A673 (cell line): ENCODE results near the gene DGKH. TPM values are rescaled to one million over a fixed set of nuclear protein-coding genes. Genes with fewer than 3 reads are reported as not detected.

Experiments used
- BruUV-seq: library from RNA; stranded (reverse); fragments of 400-500 nt; replicated peaks from 2 replicates; lab custom pipeline; 2021; lab: Mats Ljungman, UMichigan
- CTCF ChIA-PET: fragments of 300-600 bp; sonication (Branson Sonifier 250); formaldehyde crosslinking; loops from one replicate; lab custom pipeline; 2022; ENCODE audit warnings: antibody characterized with exemption; lab: Charles Lee
- POLR2A ChIA-PET: fragments of 300-600 bp; sonication (Branson Sonifier 250); formaldehyde crosslinking; loops from one replicate; lab custom pipeline; 2022; ENCODE audit warnings: antibody characterized with exemption; ENCODE audit not compliant: low non-redundant PET; lab: Charles Lee
- DNase-seq: peaks from one replicate; pipeline ENCODE4 v3.0.0-alpha.2; 2015; ENCODE audit warnings: low spot score
- H3K27ac ChIP-seq: fragments of 200-600 bp; sonication (generic); 2 replicates; pipeline ENCODE4 v1.5.1; 2016; ENCODE audit warnings: mixed run types, low read depth, mild to moderate bottlenecking, mixed read lengths, antibody characterized with exemption, low read length; ENCODE audit not compliant: poor library complexity, severe bottlenecking
- H3K27me3 ChIP-seq: fragments of 200-600 bp; sonication (generic); replicated peaks from 2 replicates; pipeline ENCODE4 v1.6.1; 2017; ENCODE audit warnings: mixed run types, low read depth, mild to moderate bottlenecking, mixed read lengths, antibody characterized with exemption, low read length; ENCODE audit not compliant: insufficient read depth, poor library complexity
- H3K36me3 ChIP-seq: fragments of 200-600 bp; sonication (generic); 2 replicates; pipeline ENCODE4 v1.6.1; 2016; ENCODE audit warnings: mixed run types, mild to moderate bottlenecking, mixed read lengths, antibody characterized with exemption, low read length; ENCODE audit not compliant: insufficient read depth, poor library complexity, severe bottlenecking
- H3K4me1 ChIP-seq: fragments of 200-600 bp; sonication (generic); 2 replicates; pipeline ENCODE4 v1.6.1; 2017; ENCODE audit warnings: mixed run types, mild to moderate bottlenecking, mixed read lengths, antibody characterized with exemption, low read length; ENCODE audit not compliant: insufficient read depth, poor library complexity, severe bottlenecking
- H3K4me3 ChIP-seq: fragments of 200-600 bp; sonication (generic); 2 replicates; pipeline ENCODE4 v1.5.1; 2016; ENCODE audit warnings: low read depth, mixed run types, mild to moderate bottlenecking, mixed read lengths, low read length; ENCODE audit not compliant: poor library complexity, severe bottlenecking
- H3K9me3 ChIP-seq: fragments of 200-600 bp; sonication (generic); 2 replicates; pipeline ENCODE4 v1.6.1; 2016; ENCODE audit warnings: mixed run types, low read depth, mild to moderate bottlenecking, mixed read lengths, antibody characterized with exemption, low read length; ENCODE audit not compliant: poor library complexity, severe bottlenecking
- EZH2 ChIP-seq: fragments of 200-600 bp; sonication (generic); IDR thresholded peaks from 2 replicates; pipeline ENCODE4 v1.6.1; 2017; ENCODE audit warnings: borderline replicate concordance, low read depth, mild to moderate bottlenecking, mixed read lengths, antibody characterized with exemption, low read length; ENCODE audit not compliant: poor library complexity, severe bottlenecking
- intact Hi-C: fragments of 100-400 bp; cut with micrococcal nuclease; formaldehyde crosslinking; loops from one replicate; pipeline ENCODE4 v1.10.0; 2022; ENCODE audit not compliant: unreplicated experiment
- total RNA-seq: library from RNA; stranded (reverse); gene quantifications from 2 replicates; pipeline ENCODE4 v1.2.3, GENCODE V29; 2021
- TF ChIP-seq, protein P1 (sequence below): fragments of 300-800, 200-600 bp; sonication (generic); conservative IDR thresholded peaks from 2 replicates; pipeline ENCODE4 v1.5.1; 2017; ENCODE audit warnings: low read depth, mild to moderate bottlenecking, antibody characterized with exemption, low read length, moderate library complexity, mixed read lengths

DGKH gene
- total RNA-seq, 1 experiment from 2014 or later = 13.8 TPM

GRCh38 chr13:42056583-42056982 is 8.1 kb downstream of the DGKH start:
- intact Hi-C loops = no loop called here
- no peaks in the 10 kb centered on the region for H3K9me3 ChIP-seq
- POLR2A ChIA-PET = no interaction called here
- H3K36me3 ChIP-seq = no peaks in the 10 kb centered on the region
- CTCF ChIA-PET = no interaction called here
- BruUV-seq = no TSS peak
- H3K27me3 ChIP-seq = no peaks in the 10 kb centered on the region
- H3K27ac ChIP-seq = no peak overlapping the region
- no peaks in the 10 kb centered on the region for H3K4me1 ChIP-seq
- TF ChIP-seq, protein P1, sequence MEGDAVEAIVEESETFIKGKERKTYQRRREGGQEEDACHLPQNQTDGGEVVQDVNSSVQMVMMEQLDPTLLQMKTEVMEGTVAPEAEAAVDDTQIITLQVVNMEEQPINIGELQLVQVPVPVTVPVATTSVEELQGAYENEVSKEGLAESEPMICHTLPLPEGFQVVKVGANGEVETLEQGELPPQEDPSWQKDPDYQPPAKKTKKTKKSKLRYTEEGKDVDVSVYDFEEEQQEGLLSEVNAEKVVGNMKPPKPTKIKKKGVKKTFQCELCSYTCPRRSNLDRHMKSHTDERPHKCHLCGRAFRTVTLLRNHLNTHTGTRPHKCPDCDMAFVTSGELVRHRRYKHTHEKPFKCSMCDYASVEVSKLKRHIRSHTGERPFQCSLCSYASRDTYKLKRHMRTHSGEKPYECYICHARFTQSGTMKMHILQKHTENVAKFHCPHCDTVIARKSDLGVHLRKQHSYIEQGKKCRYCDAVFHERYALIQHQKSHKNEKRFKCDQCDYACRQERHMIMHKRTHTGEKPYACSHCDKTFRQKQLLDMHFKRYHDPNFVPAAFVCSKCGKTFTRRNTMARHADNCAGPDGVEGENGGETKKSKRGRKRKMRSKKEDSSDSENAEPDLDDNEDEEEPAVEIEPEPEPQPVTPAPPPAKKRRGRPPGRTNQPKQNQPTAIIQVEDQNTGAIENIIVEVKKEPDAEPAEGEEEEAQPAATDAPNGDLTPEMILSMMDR = no peak
- no peak for TF ChIP-seq EZH2
- H3K4me3 ChIP-seq = no peak overlapping the region
- no peak for DNase-seq

DNA sequence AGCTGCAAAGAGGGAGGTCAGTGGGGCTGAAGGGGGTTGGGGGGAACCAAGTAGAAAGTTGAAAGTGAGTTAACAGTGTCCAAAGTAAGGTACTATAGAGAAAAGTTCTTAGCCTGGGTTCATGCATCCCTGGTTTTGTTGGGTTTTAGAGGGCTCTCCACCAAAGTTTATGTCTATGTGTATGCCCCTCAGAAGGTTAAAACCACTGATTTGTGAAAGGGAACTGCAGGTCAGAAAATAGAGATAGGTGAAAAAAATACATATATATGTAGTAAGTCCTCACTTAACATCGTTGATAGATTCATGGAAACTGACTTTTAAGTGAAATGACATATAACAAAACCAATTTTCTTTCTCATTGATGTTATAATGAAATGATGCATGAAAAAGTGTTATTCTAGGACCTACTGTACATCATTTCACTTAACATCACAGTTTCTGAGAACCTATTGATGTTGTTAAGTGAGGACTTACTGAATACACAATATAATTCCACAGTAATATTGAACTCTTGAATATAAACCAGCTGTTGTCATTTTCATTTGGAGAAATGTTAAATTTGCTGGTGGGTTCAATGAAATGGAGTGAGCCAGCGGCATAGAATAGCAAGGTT is 9.6 kb downstream of the DGKH start:
- H3K4me3 ChIP-seq = no peak overlapping the region
- DNase-seq = no peak
- ChIA-PET CTCF (no interaction called here), POLR2A (no interaction called here)
- no peak overlapping the region for H3K27ac ChIP-seq
- TF ChIP-seq EZH2 = no peak
- TF ChIP-seq, protein P1 = no peak
- H3K27me3 ChIP-seq = no peaks in the 10 kb centered on the region
- no TSS peak for BruUV-seq
- H3K36me3 ChIP-seq = no peaks in the 10 kb centered on the region
- no peaks in the 10 kb centered on the region for H3K4me1 ChIP-seq
- intact Hi-C loops = no loop called here
- no peaks in the 10 kb centered on the region for H3K9me3 ChIP-seq

GRCh38 chr13:42061943-42062342 is 13.5 kb downstream of the DGKH start:
- intact Hi-C loops = no loop called here
- no TSS peak for BruUV-seq
- TF ChIP-seq, protein P1 = no peak
- TF ChIP-seq EZH2 = no peak
- Histone ChIP-seq H3K4me3 (no peak overlapping the region), H3K36me3 (no peaks in the 10 kb centered on the region), H3K27me3 (no peaks in the 10 kb centered on the region), H3K9me3 (no peaks in the 10 kb centered on the region), H3K27ac (no peak overlapping the region), H3K4me1 (peaks cover 7% of the 10 kb centered on the region)
- CTCF ChIA-PET = no interaction called here
- POLR2A ChIA-PET = interaction anchor here (0.6 kb wide), 1 partner anchor 221 kb away, joined by 4 read pairs; no protein-coding TSS in a partner anchor
- DNase-seq = no peak
